ENCODE data around the gene KAZN.

DNA sequence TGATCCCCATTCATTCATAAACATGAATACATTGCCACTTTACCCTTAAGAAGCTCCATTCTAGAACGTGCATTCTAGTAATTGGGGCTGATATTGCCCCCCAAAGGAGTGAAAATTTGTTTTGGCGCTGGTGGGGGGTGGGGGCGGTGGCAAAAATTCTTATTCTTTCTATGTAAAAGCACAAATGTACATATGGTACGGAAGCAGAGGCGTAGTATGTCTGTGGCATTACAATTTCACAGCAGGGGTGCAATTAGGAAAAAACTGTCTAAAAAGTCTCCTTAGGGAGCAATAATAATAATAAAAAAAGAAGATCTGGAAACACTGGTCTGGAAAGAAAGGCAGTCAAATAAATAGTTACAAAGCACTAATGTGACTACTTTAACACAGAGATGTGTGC lies 514.7 kb downstream of the KAZN start:
- TF ChIP-seq, protein P1, sequence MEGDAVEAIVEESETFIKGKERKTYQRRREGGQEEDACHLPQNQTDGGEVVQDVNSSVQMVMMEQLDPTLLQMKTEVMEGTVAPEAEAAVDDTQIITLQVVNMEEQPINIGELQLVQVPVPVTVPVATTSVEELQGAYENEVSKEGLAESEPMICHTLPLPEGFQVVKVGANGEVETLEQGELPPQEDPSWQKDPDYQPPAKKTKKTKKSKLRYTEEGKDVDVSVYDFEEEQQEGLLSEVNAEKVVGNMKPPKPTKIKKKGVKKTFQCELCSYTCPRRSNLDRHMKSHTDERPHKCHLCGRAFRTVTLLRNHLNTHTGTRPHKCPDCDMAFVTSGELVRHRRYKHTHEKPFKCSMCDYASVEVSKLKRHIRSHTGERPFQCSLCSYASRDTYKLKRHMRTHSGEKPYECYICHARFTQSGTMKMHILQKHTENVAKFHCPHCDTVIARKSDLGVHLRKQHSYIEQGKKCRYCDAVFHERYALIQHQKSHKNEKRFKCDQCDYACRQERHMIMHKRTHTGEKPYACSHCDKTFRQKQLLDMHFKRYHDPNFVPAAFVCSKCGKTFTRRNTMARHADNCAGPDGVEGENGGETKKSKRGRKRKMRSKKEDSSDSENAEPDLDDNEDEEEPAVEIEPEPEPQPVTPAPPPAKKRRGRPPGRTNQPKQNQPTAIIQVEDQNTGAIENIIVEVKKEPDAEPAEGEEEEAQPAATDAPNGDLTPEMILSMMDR (IDR thresholded peaks at IDR 0.05 in 8 of 11, conservative IDR thresholded peaks at IDR 0.05 in 3 of 11), result no peak
- no peak for TF ChIP-seq POLR2A (IDR thresholded peaks at IDR 0.05)
